ENCODE results near the gene HELZ.
"Not testable (repeated sequence)": the region's sequence is repeated elsewhere in the genome, so short reads cannot be mapped to it uniquely, and the experiment has no call there.

HELZ gene

GRCh38 chr17:67271187-67271586, 26.2 kb upstream of the HELZ start:
- in situ Hi-C loops (cut with HindIII; ENCODE audit: low sequenced_read_pairs), result not testable (repeated sequence)

- in situ Hi-C loops (cut with HindIII; ENCODE audit: low sequenced_read_pairs), result no loop called here
Measured at GRCh38 chr17:67270416-67270815, 25.4 kb upstream of the HELZ start.

GRCh38 chr17:67266496-67266895, 21.5 kb upstream of the HELZ start:
- in situ Hi-C loops (cut with HindIII; ENCODE audit: low sequenced_read_pairs), result no loop called here

GRCh38 chr17:67265436-67266019, 20.5 kb upstream of the HELZ start:
- in situ Hi-C loops (cut with HindIII; ENCODE audit: low sequenced_read_pairs), result no loop called here

GRCh38 chr17:67262435-67263117, 17.6 kb upstream of the HELZ start:
- in situ Hi-C loops (cut with HindIII; ENCODE audit: low sequenced_read_pairs), result no loop called here

GRCh38 chr17:67260170-67260987, 15.4 kb upstream of the HELZ start:
- in situ Hi-C loops (cut with HindIII; ENCODE audit: low sequenced_read_pairs), result no loop called here

- in situ Hi-C loops (cut with HindIII; ENCODE audit: low sequenced_read_pairs), result no loop called here
Measured at GRCh38 chr17:67258821-67259468, 13.9 kb upstream of the HELZ start.

GRCh38 chr17:67256075-67256732, 11.2 kb upstream of the HELZ start:
- in situ Hi-C loops (cut with HindIII; ENCODE audit: low sequenced_read_pairs), result no loop called here

- in situ Hi-C loops (cut with HindIII; ENCODE audit: low sequenced_read_pairs), result no loop called here
Measured at GRCh38 chr17:67253384-67253783, 8.4 kb upstream of the HELZ start.

- in situ Hi-C loops (cut with HindIII; ENCODE audit: low sequenced_read_pairs), result not testable (repeated sequence)
Measured at GRCh38 chr17:67251586-67251985, 6.6 kb upstream of the HELZ start.

- in situ Hi-C loops (cut with HindIII; ENCODE audit: low sequenced_read_pairs), result loop anchor here (5.0 kb wide), 1 partner anchor 41 kb away; no protein-coding TSS in a partner anchor
Measured at GRCh38 chr17:67248291-67248690, 3.3 kb upstream of the HELZ start.

GRCh38 chr17:67247416-67247900, 2.5 kb upstream of the HELZ start:
- in situ Hi-C loops (cut with HindIII; ENCODE audit: low sequenced_read_pairs), result loop anchor here (5.0 kb wide), 1 partner anchor 40 kb away; no protein-coding TSS in a partner anchor

- in situ Hi-C loops (cut with HindIII; ENCODE audit: low sequenced_read_pairs), result loop anchor here (5.0 kb wide), 1 partner anchor 40 kb away; no protein-coding TSS in a partner anchor
Measured at GRCh38 chr17:67246653-67247415, 1.8 kb upstream of the HELZ start.

GRCh38 chr17:67246403-67246652, 1.3 kb upstream of the HELZ start:
- in situ Hi-C loops (cut with HindIII; ENCODE audit: low sequenced_read_pairs), result loop anchor here (5.0 kb wide), 1 partner anchor 39 kb away; no protein-coding TSS in a partner anchor

GRCh38 chr17:67245694-67246402, 852 bp upstream of the HELZ start:
- in situ Hi-C loops (cut with HindIII; ENCODE audit: low sequenced_read_pairs), result loop anchor here (5.0 kb wide), 1 partner anchor 39 kb away; no protein-coding TSS in a partner anchor

- in situ Hi-C loops (cut with HindIII; ENCODE audit: low sequenced_read_pairs), result loop anchor here (5.0 kb wide), 1 partner anchor 37 kb away; no protein-coding TSS in a partner anchor
Measured at GRCh38 chr17:67244431-67245072, 444 bp downstream of the HELZ start.

GRCh38 chr17:67243284-67243683, 1.7 kb downstream of the HELZ start:
- in situ Hi-C loops (cut with HindIII; ENCODE audit: low sequenced_read_pairs), result no loop called here

GRCh38 chr17:67241719-67242341, 3.2 kb downstream of the HELZ start:
- in situ Hi-C loops (cut with HindIII; ENCODE audit: low sequenced_read_pairs), result no loop called here

All from endothelial cell of hepatic sinusoid (primary cell).